ENCODE measurements around the gene ITPR2. TPM values are rescaled to one million over a fixed set of nuclear protein-coding genes. Genes with fewer than 3 reads are reported as not detected.
"Not testable (repeated sequence)": the region's sequence is repeated elsewhere in the genome, so short reads cannot be mapped to it uniquely, and the experiment has no call there.

Gene ITPR2
- polyA plus RNA-seq, 1 of the 3 experiments (the other 2 are of a cell fraction), result 2.3 TPM

DNA sequence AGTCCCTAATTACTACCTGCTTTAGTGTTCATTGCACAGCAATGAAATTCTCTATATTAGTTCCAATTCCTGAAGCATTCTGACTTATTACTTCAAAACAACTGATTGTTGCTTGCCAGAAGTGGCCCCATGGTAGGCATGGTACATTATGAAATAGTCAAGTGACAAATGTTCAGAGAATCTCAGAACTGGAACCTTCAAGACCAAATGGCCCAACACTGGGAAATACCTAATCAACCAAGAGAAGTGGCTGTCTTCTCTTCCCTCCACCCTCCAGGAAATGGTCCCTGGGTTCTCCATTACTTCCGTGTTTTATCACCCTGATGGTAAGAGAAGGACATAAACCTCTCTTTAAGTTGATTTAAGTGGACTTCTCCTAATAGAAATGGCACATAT lies 49.9 kb downstream of the ITPR2 start:
- peaks cover 11 to 12% of the 10 kb centered on the region in 2 experiments for H3K4me1 ChIP-seq (ENCODE audit: control insufficient read depth in 1 of 2, insufficient read depth in 2 of 2, low read depth in 1 of 2, low read length in 1 of 2)
- H3K79me2 ChIP-seq (ENCODE audit: insufficient read depth), result no peaks in the 10 kb centered on the region
- CTCF ChIA-PET, result interaction anchor here (1.5 kb wide), 1 partner anchor 14 kb away, joined by 4 read pairs; no protein-coding TSS in a partner anchor
- no peaks in the 10 kb centered on the region for H3K9me3 ChIP-seq
- H3K36me3 ChIP-seq (replicated peaks in 1 of 2; ENCODE audit: control insufficient read depth in 1 of 2, insufficient read depth in 2 of 2, low read length in 1 of 2), result peaks cover 0 to 3% of the 10 kb centered on the region in 2 experiments
- H3K27me3 ChIP-seq (ENCODE audit: insufficient read depth), result no peaks in the 10 kb centered on the region
- H3K9ac ChIP-seq, result no peak overlapping the region
- H2AFZ ChIP-seq (ENCODE audit: low read depth), result no peak overlapping the region
- no peak overlapping the region for H3K4me2 ChIP-seq
- H3K27ac ChIP-seq (ENCODE audit: low read depth in 2 of 2, low read length in 1 of 2), result no peak overlapping the region
- peaks cover 15% of the 10 kb centered on the region for H3F3A ChIP-seq (replicated peaks; ENCODE audit: insufficient read depth)
- POLR2A ChIA-PET, result no interaction called here
- H4K20me1 ChIP-seq (ENCODE audit: insufficient read depth), result no peaks in the 10 kb centered on the region
- no peak for DNase-seq
- no peak for TF ChIP-seq TEAD4 (IDR thresholded peaks at IDR 0.05; ENCODE audit: borderline replicate concordance, insufficient read depth)
- no peaks in the 10 kb centered on the region for H3K9me2 ChIP-seq
- 92% methylated on average over 1 of the region's 1 CpG for WGBS (ENCODE audit: low lambda C conversion rate)
- H3K4me3 ChIP-seq (ENCODE audit: low read depth in 2 of 2, low read length in 1 of 2), result no peak overlapping the region

DNA sequence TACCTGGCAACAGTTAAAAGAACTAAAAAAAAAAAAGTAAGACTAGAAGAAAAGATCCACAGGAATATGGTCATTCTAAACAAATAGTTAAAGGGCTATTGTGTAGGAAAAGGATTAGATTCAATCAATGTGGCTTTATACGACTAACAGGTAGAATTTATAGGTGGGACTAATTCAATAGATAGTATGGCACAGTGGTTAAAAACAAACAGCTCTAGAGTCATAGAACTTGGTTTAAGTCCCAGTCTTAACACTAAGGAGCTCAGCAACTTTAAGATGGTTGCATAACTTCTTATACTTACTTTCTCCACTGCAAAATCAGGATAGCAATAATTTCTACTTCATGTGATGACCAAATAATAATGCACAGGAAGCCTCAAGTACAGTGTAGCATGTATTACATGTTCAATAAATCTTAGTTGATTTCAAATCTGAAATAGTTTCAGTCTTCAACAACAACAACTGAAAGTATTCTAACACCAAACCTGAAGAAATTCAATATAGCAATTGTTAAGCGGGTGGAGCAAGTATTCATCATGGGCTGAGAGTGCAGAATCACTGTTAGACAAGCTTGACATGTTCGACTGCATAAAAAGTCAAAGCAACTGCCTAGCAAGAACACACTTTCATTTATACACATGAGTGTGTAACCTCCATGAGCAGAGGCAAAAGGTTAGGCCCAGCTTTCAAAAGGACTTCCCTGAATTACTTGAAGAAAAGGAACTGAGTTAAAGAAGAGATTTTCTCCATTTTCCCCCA lies 50.4 kb downstream of the ITPR2 start:
- ChIA-PET CTCF (interaction anchor here (0.7 to 1.5 kb wide), 2 partner anchors 15 to 79 kb away, joined by 3 to 4 read pairs; no protein-coding TSS in a partner anchor), POLR2A (no interaction called here)
- no peak overlapping the region for H3K27ac ChIP-seq (ENCODE audit: low read depth in 2 of 2, low read length in 1 of 2)
- no peak overlapping the region for H3K4me3 ChIP-seq (ENCODE audit: low read depth in 2 of 2, low read length in 1 of 2)
- H3K4me2 ChIP-seq, result no peak overlapping the region
- H3F3A ChIP-seq (replicated peaks; ENCODE audit: insufficient read depth), result peaks cover 13% of the 10 kb centered on the region
- H3K27me3 ChIP-seq (ENCODE audit: insufficient read depth), result no peaks in the 10 kb centered on the region
- no peaks in the 10 kb centered on the region for H4K20me1 ChIP-seq (ENCODE audit: insufficient read depth)
- H3K4me1 ChIP-seq (ENCODE audit: control insufficient read depth in 1 of 2, insufficient read depth in 2 of 2, low read depth in 1 of 2, low read length in 1 of 2), result peaks cover 10 to 12% of the 10 kb centered on the region in 2 experiments
- TF ChIP-seq ZBTB33 (IDR thresholded peaks at IDR 0.05; ENCODE audit: borderline replicate concordance, low read depth) (no peak), ELF1 (IDR thresholded peaks at IDR 0.05) (no peak), MEF2A (IDR thresholded peaks at IDR 0.05; ENCODE audit: borderline replicate concordance, low read depth) (no peak), RCOR1 (IDR thresholded peaks at IDR 0.05; ENCODE audit: low read length) (no peak), RXRA (IDR thresholded peaks at IDR 0.05; ENCODE audit: borderline replicate concordance, low read depth) (no peak), GATA2 (CRISPR knock-in tag; IDR thresholded peaks at IDR 0.05) (no peak)
- H3K79me2 ChIP-seq (ENCODE audit: insufficient read depth), result no peaks in the 10 kb centered on the region
- H2AFZ ChIP-seq (ENCODE audit: low read depth), result no peak overlapping the region
- H3K36me3 ChIP-seq (replicated peaks in 1 of 2; ENCODE audit: control insufficient read depth in 1 of 2, insufficient read depth in 2 of 2, low read length in 1 of 2), result peaks cover 0 to 3% of the 10 kb centered on the region in 2 experiments
- WGBS (ENCODE audit: low lambda C conversion rate), result 78% methylated on average over 3 of the region's 3 CpGs
- H3K9me2 ChIP-seq, result no peaks in the 10 kb centered on the region
- no peaks in the 10 kb centered on the region for H3K9me3 ChIP-seq
- no peak overlapping the region for H3K9ac ChIP-seq
- no peak for DNase-seq

GRCh38 chr12:26780656-26781055 lies 52.3 kb downstream of the ITPR2 start:
- not testable (repeated sequence) for H3K36me3 ChIP-seq (replicated peaks in 1 of 2; ENCODE audit: control insufficient read depth in 1 of 2, insufficient read depth in 2 of 2, low read length in 1 of 2); H3K79me2 ChIP-seq (ENCODE audit: insufficient read depth); H3K27me3 ChIP-seq (ENCODE audit: insufficient read depth); H3K4me3 ChIP-seq (ENCODE audit: low read depth in 2 of 2, low read length in 1 of 2); H4K20me1 ChIP-seq (ENCODE audit: insufficient read depth); H3F3A ChIP-seq (replicated peaks; ENCODE audit: insufficient read depth); H3K9me2 ChIP-seq; H3K4me1 ChIP-seq (ENCODE audit: control insufficient read depth in 1 of 2, insufficient read depth in 2 of 2, low read depth in 1 of 2, low read length in 1 of 2); H3K4me2 ChIP-seq; H3K27ac ChIP-seq (ENCODE audit: low read depth in 2 of 2, low read length in 1 of 2); DNase-seq; H3K9me3 ChIP-seq; H3K9ac ChIP-seq; H2AFZ ChIP-seq (ENCODE audit: low read depth)
- TF ChIP-seq, protein P1, sequence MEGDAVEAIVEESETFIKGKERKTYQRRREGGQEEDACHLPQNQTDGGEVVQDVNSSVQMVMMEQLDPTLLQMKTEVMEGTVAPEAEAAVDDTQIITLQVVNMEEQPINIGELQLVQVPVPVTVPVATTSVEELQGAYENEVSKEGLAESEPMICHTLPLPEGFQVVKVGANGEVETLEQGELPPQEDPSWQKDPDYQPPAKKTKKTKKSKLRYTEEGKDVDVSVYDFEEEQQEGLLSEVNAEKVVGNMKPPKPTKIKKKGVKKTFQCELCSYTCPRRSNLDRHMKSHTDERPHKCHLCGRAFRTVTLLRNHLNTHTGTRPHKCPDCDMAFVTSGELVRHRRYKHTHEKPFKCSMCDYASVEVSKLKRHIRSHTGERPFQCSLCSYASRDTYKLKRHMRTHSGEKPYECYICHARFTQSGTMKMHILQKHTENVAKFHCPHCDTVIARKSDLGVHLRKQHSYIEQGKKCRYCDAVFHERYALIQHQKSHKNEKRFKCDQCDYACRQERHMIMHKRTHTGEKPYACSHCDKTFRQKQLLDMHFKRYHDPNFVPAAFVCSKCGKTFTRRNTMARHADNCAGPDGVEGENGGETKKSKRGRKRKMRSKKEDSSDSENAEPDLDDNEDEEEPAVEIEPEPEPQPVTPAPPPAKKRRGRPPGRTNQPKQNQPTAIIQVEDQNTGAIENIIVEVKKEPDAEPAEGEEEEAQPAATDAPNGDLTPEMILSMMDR (IDR thresholded peaks at IDR 0.05), result peak; percentile 20; the same call in 1 of the 2 replicates
- ChIA-PET POLR2A (interaction anchor here (0.5 kb wide), 1 partner anchor 1158 kb away, joined by 3 read pairs; no protein-coding TSS in a partner anchor), CTCF (interaction anchor here (1.5 kb wide), 1 partner anchor 15 kb away, joined by 3 read pairs; no protein-coding TSS in a partner anchor)
- 97% methylated on average over 2 of the region's 2 CpGs for WGBS (ENCODE audit: low lambda C conversion rate)

GRCh38 chr12:26778173-26778775 lies 54.7 kb downstream of the ITPR2 start:
- H3K4me2 ChIP-seq; POLR2A ChIA-PET; H3K79me2 ChIP-seq (ENCODE audit: insufficient read depth); H3K27ac ChIP-seq (ENCODE audit: low read depth in 2 of 2, low read length in 1 of 2); H3K36me3 ChIP-seq (replicated peaks in 1 of 2; ENCODE audit: control insufficient read depth in 1 of 2, insufficient read depth in 2 of 2, low read length in 1 of 2); H3K27me3 ChIP-seq (ENCODE audit: insufficient read depth); H4K20me1 ChIP-seq (ENCODE audit: insufficient read depth); CTCF ChIA-PET; H3K4me3 ChIP-seq (ENCODE audit: low read depth in 2 of 2, low read length in 1 of 2); H3K4me1 ChIP-seq (ENCODE audit: control insufficient read depth in 1 of 2, insufficient read depth in 2 of 2, low read depth in 1 of 2, low read length in 1 of 2); H3K9ac ChIP-seq; H2AFZ ChIP-seq (ENCODE audit: low read depth); DNase-seq; H3K9me2 ChIP-seq; H3K9me3 ChIP-seq; H3F3A ChIP-seq (replicated peaks; ENCODE audit: insufficient read depth): not testable (repeated sequence)
- 64% methylated on average over 5 of the region's 5 CpGs for WGBS (ENCODE audit: low lambda C conversion rate)
